Breast epithelium (tissue), 4 donors: ENCODE data around the gene IGFBP3. TPM values are rescaled to one million over a fixed set of nuclear protein-coding genes. Genes with fewer than 3 reads are reported as not detected.

Experiments
- DNase-seq, 2 donors: peaks; one replicate each; pipeline ENCODE4 v3.0.0-alpha.2; 2019; ENCODE audit warnings: low spot score in 2 of 2
- H3K27ac ChIP-seq, 2 donors: fragments of 200-600 bp; sonication (generic) in 1 of 2; one replicate each; pipeline ENCODE4 v1.5.1; 2016 to 2019; ENCODE audit warnings: mild to moderate bottlenecking in 1 of 2
- H3K27me3 ChIP-seq, 2 donors: fragments of 200-600 bp; sonication (generic) in 1 of 2; one replicate each; pipeline versions ENCODE4 v1.5.1 to v1.6.0; 2017 to 2019; ENCODE audit warnings: control low read depth in 1 of 2, mild to moderate bottlenecking in 1 of 2
- H3K36me3 ChIP-seq: fragments of 200-600 bp; one replicate; pipeline ENCODE4 v1.5.1; 2019
- H3K4me1 ChIP-seq, 2 donors: fragments of 200-600 bp; sonication (generic); one replicate each; pipeline ENCODE4 v1.5.1; 2016 to 2019; ENCODE audit warnings: control low read depth in 1 of 2
- H3K4me3 ChIP-seq, 3 donors: fragments of 200-600 bp; sonication (generic); 1 replicate in 2 of 3; 2 replicates in 1 of 3; pipeline ENCODE4 v1.5.1; 2016 to 2019; ENCODE audit warnings: mild to moderate bottlenecking in 3 of 3, moderate library complexity in 2 of 3
- H3K9me3 ChIP-seq, 2 donors: fragments of 200-600 bp; sonication (generic) in 1 of 2; one replicate each; pipeline ENCODE4 v1.5.1; 2016 to 2019; ENCODE audit warnings: control low read depth in 1 of 2
- POLR2A ChIP-seq: fragments of 450-650 bp; IDR thresholded peaks from one replicate; pipeline ENCODE4 v1.6.1; 2016; ENCODE audit warnings: antibody characterized with exemption, mild to moderate bottlenecking, moderate library complexity
- POLR2AphosphoS5 ChIP-seq, 3 donors: sonication (generic); formaldehyde crosslinking; IDR thresholded peaks; one replicate each; pipeline ENCODE4 v1.6.1; 2017; ENCODE audit warnings: antibody characterized with exemption in 3 of 3
- intact Hi-C: fragments of 100-400 bp; cut with DNase I; formaldehyde crosslinking; loops from one replicate; pipeline ENCODE4 v1.15.1; 2023; ENCODE audit warnings: low total_unique reads
- total RNA-seq, 3 donors: library from RNA; depleted of rRNA; stranded (reverse); fragments of >200 nt; gene quantifications; one replicate each; pipeline ENCODE4 v1.1.0, GENCODE V29; 2016
- TF ChIP-seq, protein P1 (sequence below), 3 donors: fragments of 450-650 bp; IDR thresholded peaks; one replicate each; pipeline ENCODE4 v1.5.1; 2016 to 2017; ENCODE audit warnings: antibody characterized with exemption in 3 of 3, mild to moderate bottlenecking in 3 of 3, moderate library complexity in 3 of 3

Gene IGFBP3
- total RNA-seq, 3 donors from 2014 or later = 159 to 708 (median 163) TPM

DNA sequence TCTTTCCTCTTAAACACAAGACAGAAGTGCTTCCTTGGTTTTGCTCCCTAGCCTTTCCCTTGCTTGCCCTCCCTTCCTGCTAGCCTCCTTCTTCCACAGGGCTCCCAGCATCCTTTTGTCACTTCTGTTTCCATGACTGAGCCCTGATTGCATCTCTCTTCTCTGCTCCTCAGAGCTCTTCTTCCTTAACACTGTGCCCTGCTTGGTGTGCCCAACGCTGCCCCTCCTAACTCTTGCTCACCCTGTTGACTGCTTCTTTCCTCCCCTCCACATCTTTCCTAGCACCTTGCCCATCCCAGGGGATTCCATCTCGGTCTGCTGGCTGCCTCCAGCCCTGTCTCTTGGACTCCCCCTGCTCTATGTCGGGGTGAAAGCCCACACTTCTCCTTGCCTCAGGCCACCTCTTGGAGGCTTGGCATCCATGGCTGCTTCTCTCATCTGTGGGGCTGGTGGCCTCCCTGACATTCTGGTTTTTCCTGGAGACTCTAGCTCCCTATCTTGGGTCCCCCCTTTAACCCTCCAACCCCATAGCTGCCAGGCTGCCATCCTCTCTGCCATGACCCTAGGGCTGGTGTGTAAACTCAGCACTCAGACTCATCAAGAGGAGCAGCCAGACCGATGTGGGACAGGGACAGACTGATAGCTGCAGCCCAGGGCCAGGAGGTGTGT is 26.9 kb downstream of the IGFBP3 start:
- H3K27me3 ChIP-seq = peaks cover 0 to 10% of the 10 kb centered on the region in 2 donors

DNA sequence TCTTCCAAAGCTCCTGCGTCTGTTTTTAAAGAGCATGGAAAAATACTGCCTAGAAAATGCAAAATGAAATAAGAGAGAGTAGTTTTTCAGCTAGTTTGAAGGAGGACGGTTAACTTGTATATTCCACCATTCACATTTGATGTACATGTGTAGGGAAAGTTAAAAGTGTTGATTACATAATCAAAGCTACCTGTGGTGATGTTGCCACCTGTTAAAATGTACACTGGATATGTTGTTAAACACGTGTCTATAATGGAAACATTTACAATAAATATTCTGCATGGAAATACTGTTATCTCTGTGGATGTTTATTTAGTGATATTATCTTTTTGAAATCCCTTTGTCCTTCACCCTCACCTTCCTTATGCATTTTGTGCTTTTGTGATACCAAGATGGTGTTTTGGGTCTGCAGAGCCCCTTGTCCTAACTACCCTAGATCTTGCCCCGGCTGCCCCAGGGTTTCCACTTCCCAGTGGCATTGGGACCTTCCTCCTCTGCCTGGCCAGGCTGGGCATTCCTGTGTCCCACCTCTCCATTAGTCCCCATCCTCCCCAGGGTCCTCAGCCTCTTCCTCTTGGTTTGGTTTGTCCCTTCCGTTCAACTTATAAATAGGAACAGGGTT is 27.6 kb downstream of the IGFBP3 start:
- TF ChIP-seq POLR2A (no peak), POLR2AphosphoS5 (IDR thresholded peaks at IDR 0.05) (no peak)
- TF ChIP-seq, protein P1, sequence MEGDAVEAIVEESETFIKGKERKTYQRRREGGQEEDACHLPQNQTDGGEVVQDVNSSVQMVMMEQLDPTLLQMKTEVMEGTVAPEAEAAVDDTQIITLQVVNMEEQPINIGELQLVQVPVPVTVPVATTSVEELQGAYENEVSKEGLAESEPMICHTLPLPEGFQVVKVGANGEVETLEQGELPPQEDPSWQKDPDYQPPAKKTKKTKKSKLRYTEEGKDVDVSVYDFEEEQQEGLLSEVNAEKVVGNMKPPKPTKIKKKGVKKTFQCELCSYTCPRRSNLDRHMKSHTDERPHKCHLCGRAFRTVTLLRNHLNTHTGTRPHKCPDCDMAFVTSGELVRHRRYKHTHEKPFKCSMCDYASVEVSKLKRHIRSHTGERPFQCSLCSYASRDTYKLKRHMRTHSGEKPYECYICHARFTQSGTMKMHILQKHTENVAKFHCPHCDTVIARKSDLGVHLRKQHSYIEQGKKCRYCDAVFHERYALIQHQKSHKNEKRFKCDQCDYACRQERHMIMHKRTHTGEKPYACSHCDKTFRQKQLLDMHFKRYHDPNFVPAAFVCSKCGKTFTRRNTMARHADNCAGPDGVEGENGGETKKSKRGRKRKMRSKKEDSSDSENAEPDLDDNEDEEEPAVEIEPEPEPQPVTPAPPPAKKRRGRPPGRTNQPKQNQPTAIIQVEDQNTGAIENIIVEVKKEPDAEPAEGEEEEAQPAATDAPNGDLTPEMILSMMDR (IDR thresholded peaks at IDR 0.05) = no peak
- no peaks in the 10 kb centered on the region for H3K4me1 ChIP-seq
- intact Hi-C loops = no loop called here
- H3K9me3 ChIP-seq = no peaks in the 10 kb centered on the region
- peaks cover 0 to 16% of the 10 kb centered on the region in 2 donors for H3K27me3 ChIP-seq
- H3K4me3 ChIP-seq = no peak overlapping the region
- no peak overlapping the region for H3K27ac ChIP-seq
- DNase-seq = no peak
- H3K36me3 ChIP-seq = no peaks in the 10 kb centered on the region

More for the DNA sequence above, 26.9 kb downstream of the IGFBP3 start:
- H3K9me3 ChIP-seq = no peaks in the 10 kb centered on the region
- H3K27ac ChIP-seq = no peak overlapping the region
- H3K36me3 ChIP-seq = no peaks in the 10 kb centered on the region
- H3K4me1 ChIP-seq = no peaks in the 10 kb centered on the region
- DNase-seq = no peak
- intact Hi-C loops = no loop called here
- TF ChIP-seq, protein P1 (IDR thresholded peaks at IDR 0.05) = no peak
- no peak for TF ChIP-seq POLR2A
- TF ChIP-seq POLR2AphosphoS5 (IDR thresholded peaks at IDR 0.05) = no peak
- no peak overlapping the region for H3K4me3 ChIP-seq

DNA sequence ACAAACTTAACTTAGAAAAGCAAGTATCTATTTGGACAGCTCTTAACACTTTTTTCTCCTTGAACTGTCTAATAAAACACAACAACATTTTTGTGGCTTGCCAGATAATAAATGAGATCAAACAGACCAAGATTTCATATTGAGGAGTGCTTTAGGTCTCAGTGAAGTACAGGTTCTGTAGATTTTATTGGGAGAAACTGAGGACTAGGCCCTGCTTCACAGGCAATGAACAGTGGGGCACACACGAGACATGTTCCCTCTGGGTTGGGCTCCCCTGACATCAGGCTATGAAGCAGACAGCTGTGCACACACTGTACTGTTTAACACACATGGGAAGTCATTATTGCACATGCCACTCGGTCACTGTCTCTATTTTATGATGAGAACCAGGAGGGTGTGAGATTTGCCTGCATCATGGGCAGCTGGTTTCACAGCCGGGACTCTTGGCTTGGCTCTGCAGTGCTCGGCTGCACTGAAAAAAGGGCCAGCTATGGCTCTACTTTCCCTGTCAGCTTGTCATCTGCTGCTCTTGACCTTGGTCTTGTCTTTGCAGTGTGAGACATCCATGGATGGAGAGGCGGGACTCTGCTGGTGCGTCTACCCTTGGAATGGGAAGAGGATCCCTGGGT is 28.6 kb downstream of the IGFBP3 start:
- DNase-seq = no peak
- Histone ChIP-seq H3K9me3 (no peaks in the 10 kb centered on the region), H3K4me1 (no peaks in the 10 kb centered on the region), H3K36me3 (no peaks in the 10 kb centered on the region), H3K4me3 (no peak overlapping the region), H3K27ac (no peak overlapping the region), H3K27me3 (peaks cover 0 to 26% of the 10 kb centered on the region in 2 donors)
- TF ChIP-seq, protein P1 (IDR thresholded peaks at IDR 0.05) = no peak
- TF ChIP-seq POLR2AphosphoS5 (IDR thresholded peaks at IDR 0.05) = no peak
- intact Hi-C loops = no loop called here

DNA sequence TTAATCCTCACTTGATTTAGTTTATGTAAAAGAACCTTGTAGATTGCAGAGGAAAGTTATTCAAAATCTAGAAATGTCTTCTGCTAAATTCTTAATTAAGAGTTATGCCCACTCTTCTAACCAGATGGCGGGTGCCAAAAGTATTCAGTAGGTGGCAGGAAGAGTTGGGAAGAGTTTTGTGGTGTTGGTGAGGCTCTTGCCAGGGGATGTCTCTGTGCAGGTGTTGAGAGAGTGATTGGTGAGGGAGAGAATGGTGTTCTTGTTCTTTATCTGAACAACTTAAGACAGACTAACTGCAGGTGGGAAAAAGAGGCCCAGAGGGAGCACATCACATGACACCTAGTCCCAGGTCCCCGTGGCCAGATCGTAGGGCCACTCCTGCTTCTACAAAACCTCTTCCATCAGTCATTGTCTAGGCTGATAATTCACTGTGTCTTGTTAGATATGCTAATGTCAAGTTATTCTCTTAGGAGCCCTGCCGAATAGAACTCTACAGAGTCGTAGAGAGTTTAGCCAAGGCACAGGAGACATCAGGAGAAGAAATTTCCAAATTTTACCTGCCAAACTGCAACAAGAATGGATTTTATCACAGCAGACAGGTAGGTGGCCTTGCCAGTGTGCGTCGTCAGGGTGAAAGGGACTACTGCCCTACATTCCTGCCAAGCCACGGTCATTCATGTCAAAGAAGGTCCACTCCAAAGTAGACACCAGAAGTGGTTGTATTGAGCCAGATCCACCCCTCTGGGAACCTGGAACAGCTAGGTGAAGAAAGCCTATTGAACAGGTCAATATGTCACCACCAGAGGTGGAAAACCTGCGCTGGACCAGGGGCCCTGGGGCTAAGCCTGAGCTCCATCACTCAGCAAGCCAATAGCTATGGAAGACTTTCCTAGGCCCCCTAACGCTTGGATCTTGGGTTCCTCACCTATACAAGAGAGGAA is 29.3 kb downstream of the IGFBP3 start:
- Histone ChIP-seq H3K36me3 (no peaks in the 10 kb centered on the region), H3K27ac (no peak overlapping the region), H3K4me1 (no peaks in the 10 kb centered on the region), H3K4me3 (no peak overlapping the region), H3K9me3 (no peaks in the 10 kb centered on the region), H3K27me3 (peaks cover 0 to 31% of the 10 kb centered on the region in 2 donors)
- TF ChIP-seq, protein P1 (IDR thresholded peaks at IDR 0.05) = no peak
- TF ChIP-seq POLR2A = no peak
- no peak for TF ChIP-seq POLR2AphosphoS5 (IDR thresholded peaks at IDR 0.05)
- intact Hi-C loops = no loop called here
- no peak for DNase-seq
